ENCODE data around the gene ZBTB8A. TPM values are rescaled to one million over a fixed set of nuclear protein-coding genes. Genes with fewer than 3 reads are reported as not detected.

The ZBTB8A gene
- total and polyA plus RNA-seq, 10 of the 15 experiments (the other 5 are each of a cell fraction or from before 2014, with no cell fraction given): 0.48 to 4.7 (median 2.4) TPM

- Histone ChIP-seq H3K4me2 (ENCODE audit: control insufficient read depth, insufficient read depth) (peak overlapping the region; percentile 64), H4K20me1 (ENCODE audit: control insufficient read depth, insufficient read depth) (no peaks in the 10 kb centered on the region), H3K9ac (ENCODE audit: control insufficient read depth, insufficient read depth, low read length) (peak overlapping the region; percentile 100), H3K4me3 (peak overlapping the region; percentile 76), H3K27ac (ENCODE audit: control insufficient read depth, insufficient read depth) (peak overlapping the region; percentile 100), H3K36me3 (ENCODE audit: control insufficient read depth in 2 of 2, insufficient read depth in 2 of 2, low read length in 1 of 2) (peaks cover 0 to 11% of the 10 kb centered on the region in 2 experiments; a peak in 2 of 4 replicates), H3K79me2 (ENCODE audit: control insufficient read depth, insufficient read depth, low read length) (peaks cover 90% of the 10 kb centered on the region), H3K4me1 (ENCODE audit: control insufficient read depth, insufficient read depth, low read length) (peaks cover 3% of the 10 kb centered on the region; the same call in 1 of the 2 replicates), H2AFZ (ENCODE audit: control insufficient read depth, low read depth, low read length) (peak overlapping the region; percentile 81), H3K9me3 (replicated peaks; ENCODE audit: control insufficient read depth, insufficient read depth, low read length) (no peaks in the 10 kb centered on the region), H3K27me3 (replicated peaks in 1 of 2; ENCODE audit: control insufficient read depth in 2 of 2, insufficient read depth in 2 of 2, low read length in 1 of 2) (no peaks in the 10 kb centered on the region)
- in situ Hi-C loops (cut with MboI): no loop called here
- ChIA-PET RAD21 (ENCODE audit: unreplicated experiment) (interaction anchor here (0.5 to 1.2 kb wide), 3 partner anchors 32 to 131 kb away, joined by 3 to 8 read pairs (median 5); no protein-coding TSS in a partner anchor), CTCF (interaction anchor here (0.6 to 1.3 kb wide), 2 partner anchors 32 to 131 kb away, joined by 3 to 10 read pairs; no protein-coding TSS in a partner anchor), SMC1A (ENCODE audit: uncharacterized antibody, unreplicated experiment) (interaction anchor here (1.0 to 1.1 kb wide), 4 partner anchors 11 to 403 kb away, joined by 3 to 4 read pairs (median 3); no protein-coding TSS in a partner anchor), POLR2A (interaction anchor here (0.8 to 2.0 kb wide), 7 partner anchors 22 to 256 kb away, joined by 3 to 7 read pairs (median 4); partner anchors contain the start of gene S100PBP)
- intact Hi-C loops (cut with micrococcal nuclease; ENCODE audit: unreplicated experiment): loop anchor here (2.0 to 5.0 kb wide), 3 partner anchors 23 to 129 kb away; partner anchors contain the start of gene ZBTB8A
- peak; percentile 37 for ATAC-seq
- no peak for FAIRE-seq
- DNase-seq (ENCODE audit: low read depth, low spot score): no peak
- no TSS peak for BruUV-seq (replicated peaks)
- under 1% methylated on average over 43 of the region's 43 CpGs for WGBS (ENCODE audit: insufficient coverage, insufficient replicate concordance, low lambda C conversion rate, missing lambda C conversion rate)
- TF ChIP-seq SMARCA5 (IDR thresholded peaks at IDR 0.05) (peak; percentile 74; the same call in 1 of the 2 replicates), KAT2A (conservative IDR thresholded peaks at IDR 0.05; ENCODE audit: control insufficient read depth, low read depth, low read length) (no peak), ZNF592 (IDR thresholded peaks at IDR 0.05) (no peak), YBX1 (IDR thresholded peaks at IDR 0.05) (no peak), PML (IDR thresholded peaks at IDR 0.05; ENCODE audit: low read length) (no peak), BHLHE40 (IDR thresholded peaks at IDR 0.05; ENCODE audit: borderline replicate concordance in 1 of 2, low read depth in 2 of 2, low read length in 1 of 2) (0 out of 4 replicates have a peak, but pooled peaks of 1 of the 2 experiments have one; percentile 23), CBX5 (IDR thresholded peaks at IDR 0.05; ENCODE audit: low read depth) (no peak), ZNF384 (IDR thresholded peaks at IDR 0.05; ENCODE audit: borderline replicate concordance, low read depth, low read length) (no peak), JUNB (IDR thresholded peaks at IDR 0.05) (no peak; the same call in 1 of the 2 replicates), SUZ12 (IDR thresholded peaks at IDR 0.05; ENCODE audit: unreplicated experiment) (no peak), RCOR1 (conservative IDR thresholded peaks at IDR 0.05; ENCODE audit: low read depth, low read length) (no peak), MEF2B (IDR thresholded peaks at IDR 0.05; ENCODE audit: partially characterized antibody, poor library complexity, severe bottlenecking) (no peak), MLLT1 (IDR thresholded peaks at IDR 0.05) (no peak), PAX8 (IDR thresholded peaks at IDR 0.05) (no peak), NKRF (conservative IDR thresholded peaks at IDR 0.05) (peak; percentile 37; the same call in 1 of the 2 replicates)
These were observed 112.3 kb downstream of the ZBTB8A start for GRCh38 chr1:32651461-32652073.
